ENCODE measurements around the gene KCND2. TPM values are rescaled to one million over a fixed set of nuclear protein-coding genes. Genes with fewer than 3 reads are reported as not detected.

KCND2 gene
- total and polyA plus RNA-seq, 2 of the 4 experiments (the other 2 are of a cell fraction): under 0.01 TPM; not detected in 1

GRCh38 chr7:120709972-120710320 is 437.0 kb downstream of the KCND2 start:
- ChIA-PET POLR2A (ENCODE audit: unreplicated experiment) (no interaction called here), CTCF (interaction anchor here (0.8 kb wide), 1 partner anchor 16 kb away, joined by 3 read pairs; no protein-coding TSS in a partner anchor)
- Histone ChIP-seq H2BK20ac (ENCODE audit: low read depth, low read length) (no peak overlapping the region), H3K4me2 (ENCODE audit: low read depth, low read length) (no peak overlapping the region), H2BK120ac (ENCODE audit: low read depth, low read length) (no peak overlapping the region), H2AK9ac (replicated peaks; ENCODE audit: low read depth, low read length, poor library complexity) (no peak overlapping the region), H3K4me1 (ENCODE audit: control insufficient read depth, insufficient read depth, low read length) (no peaks in the 10 kb centered on the region), H3K18ac (ENCODE audit: low read depth, low read length) (no peak overlapping the region), H3K9ac (ENCODE audit: low read depth, low read length) (no peak overlapping the region), H3K27ac (ENCODE audit: insufficient read depth, low read length) (no peak overlapping the region), H2AFZ (replicated peaks; ENCODE audit: low read length, poor library complexity) (no peak overlapping the region), H4K20me1 (ENCODE audit: insufficient read depth, low read length) (no peaks in the 10 kb centered on the region), H3K56ac (ENCODE audit: extremely low read depth, insufficient read depth, low read length) (no peak overlapping the region), H3K27me3 (ENCODE audit: control insufficient read depth, insufficient read depth, low read length) (no peaks in the 10 kb centered on the region), H3K23ac (ENCODE audit: low read depth, low read length) (no peak overlapping the region), H3K4me3 (ENCODE audit: insufficient read depth, low read depth, low read length) (no peak overlapping the region), H2BK5ac (ENCODE audit: low read depth, low read length, poor library complexity, severe bottlenecking) (no peak overlapping the region), H2BK15ac (ENCODE audit: low read depth, low read length) (no peak overlapping the region), H4K8ac (ENCODE audit: low read depth in 2 of 2, low read length in 2 of 2) (no peak overlapping the region), H3K9me1 (ENCODE audit: insufficient read depth, low read length) (no peaks in the 10 kb centered on the region), H4K5ac (ENCODE audit: low read depth, low read length) (no peak overlapping the region), H3K36me3 (ENCODE audit: control insufficient read depth, insufficient read depth, low read length) (no peaks in the 10 kb centered on the region), H3K4ac (ENCODE audit: low read depth, low read length) (no peak overlapping the region), H3K79me1 (ENCODE audit: low read depth in 1 of 2, low read length in 2 of 2) (no peaks in the 10 kb centered on the region), H2AK5ac (ENCODE audit: low read depth, low read length) (no peak overlapping the region), H4K91ac (ENCODE audit: insufficient read depth, low read depth, low read length) (no peak overlapping the region), H3K14ac (replicated peaks; ENCODE audit: low read depth, low read length) (no peak overlapping the region), H3K9me3 (ENCODE audit: control insufficient read depth, insufficient read depth, low read length) (no peaks in the 10 kb centered on the region)
- no CpG with 5 or more reads among the region's 1 CpG for WGBS, 2 experiments (ENCODE audit: extremely low coverage in 2 of 2, insufficient read length in 1 of 2)
- dilution Hi-C loops (cut with HindIII; ENCODE audit: low sequenced_read_pairs, unreplicated experiment) (no loop called here), in situ Hi-C loops (cut with MboI; ENCODE audit: low sequenced_read_pairs) (no loop called here), intact Hi-C loops (cut with micrococcal nuclease) (no loop called here)
- no peak for ATAC-seq (ENCODE audit: low read depth)
- no peak for DNase-seq
- no TSS peak for BruUV-seq (replicated peaks)
- no peak for TF ChIP-seq NFE2L2 (IDR thresholded peaks at IDR 0.05; ENCODE audit: low read depth, low read length)
- no peak for TF ChIP-seq SMC3 (IDR thresholded peaks at IDR 0.05; ENCODE audit: low read depth, low read length)
- no peak for TF ChIP-seq CEBPB (IDR thresholded peaks at IDR 0.05; ENCODE audit: low read depth, low read length)
